Iris pigment epithelial cell (primary cell): ENCODE results near the gene MPZL1.
A peak's percentile ranks its signal among the peaks of the same experiment; 100 is the strongest.

ENCODE experiments used
- DNase-seq: peaks from one replicate; pipeline ENCODE4 v3.0.0-alpha.2; 2011; ENCODE audit warnings: low read depth

The MPZL1 gene

DNA sequence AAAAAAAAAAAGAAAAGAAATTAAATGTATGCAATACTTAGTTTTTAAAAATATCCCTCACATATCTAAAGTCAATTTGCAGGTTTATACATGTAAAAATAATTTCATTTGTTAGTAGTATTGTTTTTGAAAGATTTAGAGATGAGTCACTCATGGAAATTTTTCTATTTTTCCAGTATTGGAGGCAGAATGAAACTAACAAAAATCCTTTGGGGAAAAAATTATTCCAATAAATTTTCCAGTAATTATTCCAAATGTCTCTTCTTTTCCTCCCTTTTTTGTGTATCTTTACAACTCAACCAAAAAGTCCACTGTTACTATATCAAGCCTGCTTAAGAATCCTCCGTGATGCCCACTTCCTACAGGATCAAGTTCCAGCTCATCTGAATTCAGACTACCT is 29.9 kb downstream of the MPZL1 start:
- DNase-seq = no peak

DNA sequence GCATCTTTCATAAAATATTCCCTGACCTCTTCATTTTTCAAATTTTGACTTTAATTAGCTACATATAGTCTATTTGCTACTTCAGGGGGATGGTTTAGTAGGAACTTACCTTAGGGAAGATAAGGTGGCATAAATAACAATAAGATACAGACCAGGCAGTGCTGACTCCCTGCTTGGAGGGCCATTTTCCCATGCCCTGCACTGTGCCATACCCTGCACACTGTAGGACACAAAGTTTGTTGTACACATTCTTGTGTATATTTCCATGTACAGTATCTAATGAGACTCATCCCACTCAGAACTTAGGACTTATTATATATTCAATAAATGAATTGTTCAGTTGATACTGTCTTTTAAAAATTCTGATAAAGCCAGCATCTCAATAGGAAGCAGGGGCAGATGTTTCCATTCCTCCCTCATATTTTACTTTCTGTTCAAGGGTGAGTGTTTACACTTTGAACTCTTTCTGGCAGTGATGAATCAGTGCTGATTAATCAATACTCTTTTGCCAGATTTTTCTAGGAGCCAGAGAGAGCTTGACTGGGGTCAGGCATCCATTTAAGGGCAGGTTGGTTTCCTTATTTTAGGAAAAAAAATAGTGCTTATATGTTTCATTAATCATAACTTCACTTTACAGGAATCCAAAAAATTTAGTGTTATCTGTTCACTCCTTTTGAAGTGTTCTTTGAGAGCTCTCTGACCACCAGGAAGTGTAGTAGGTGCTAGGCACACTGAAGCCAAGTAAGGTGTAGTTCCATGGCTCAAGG is 30.6 kb downstream of the MPZL1 start:
- DNase-seq = peak; percentile 21

DNA sequence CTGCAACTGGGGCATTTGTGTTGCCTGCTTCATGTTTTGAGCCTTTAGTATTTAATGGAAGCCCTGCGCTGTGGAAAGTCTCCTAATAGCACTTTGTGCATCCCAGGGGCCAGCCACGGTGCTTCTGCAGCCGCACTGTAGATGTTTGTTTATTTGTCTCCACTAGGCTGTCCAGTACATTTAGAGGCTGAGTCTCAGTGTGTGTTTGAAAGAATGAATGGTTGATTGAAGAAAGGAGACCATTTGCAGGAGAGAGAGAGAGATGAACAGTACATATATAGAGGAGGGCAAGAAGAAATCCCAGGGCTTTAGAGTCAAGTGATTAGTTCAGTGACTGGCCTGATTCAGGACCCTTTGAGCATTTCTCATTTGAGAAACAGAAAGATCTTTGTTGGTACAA is 33.9 kb downstream of the MPZL1 start:
- DNase-seq = no peak

DNA sequence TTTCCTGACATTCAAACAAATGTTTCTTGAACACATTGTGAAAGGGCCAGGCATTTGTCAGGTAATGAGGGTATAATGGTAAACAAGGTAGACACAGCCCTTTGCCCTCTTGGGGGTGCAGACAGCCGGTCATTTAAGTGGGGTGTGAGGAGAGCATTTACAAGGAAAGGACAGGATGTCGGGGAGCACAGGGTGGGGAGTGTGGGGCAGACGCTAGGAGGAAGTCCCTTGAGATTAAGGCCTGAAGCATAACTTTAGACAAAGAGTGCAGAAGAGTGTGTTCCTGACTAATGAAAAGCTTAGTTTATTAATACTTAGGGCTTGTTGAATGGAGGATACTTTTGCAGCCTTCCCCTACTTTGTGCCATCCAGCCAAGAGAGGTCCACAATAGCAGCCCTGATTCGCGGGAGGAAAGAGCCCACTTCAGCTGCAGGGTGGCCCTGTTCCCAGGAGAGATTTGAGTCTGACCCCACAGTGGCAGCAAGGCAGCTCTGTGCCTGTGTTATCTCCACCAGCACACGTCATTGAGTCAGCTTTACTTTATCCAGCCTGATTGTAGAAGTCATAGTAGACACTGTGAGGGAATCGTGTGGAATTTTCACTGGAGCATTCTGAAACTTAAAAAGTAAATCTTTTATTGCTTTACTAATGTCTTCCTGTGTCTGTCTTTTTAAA is 35.1 kb downstream of the MPZL1 start:
- DNase-seq = peak; percentile 60

DNA sequence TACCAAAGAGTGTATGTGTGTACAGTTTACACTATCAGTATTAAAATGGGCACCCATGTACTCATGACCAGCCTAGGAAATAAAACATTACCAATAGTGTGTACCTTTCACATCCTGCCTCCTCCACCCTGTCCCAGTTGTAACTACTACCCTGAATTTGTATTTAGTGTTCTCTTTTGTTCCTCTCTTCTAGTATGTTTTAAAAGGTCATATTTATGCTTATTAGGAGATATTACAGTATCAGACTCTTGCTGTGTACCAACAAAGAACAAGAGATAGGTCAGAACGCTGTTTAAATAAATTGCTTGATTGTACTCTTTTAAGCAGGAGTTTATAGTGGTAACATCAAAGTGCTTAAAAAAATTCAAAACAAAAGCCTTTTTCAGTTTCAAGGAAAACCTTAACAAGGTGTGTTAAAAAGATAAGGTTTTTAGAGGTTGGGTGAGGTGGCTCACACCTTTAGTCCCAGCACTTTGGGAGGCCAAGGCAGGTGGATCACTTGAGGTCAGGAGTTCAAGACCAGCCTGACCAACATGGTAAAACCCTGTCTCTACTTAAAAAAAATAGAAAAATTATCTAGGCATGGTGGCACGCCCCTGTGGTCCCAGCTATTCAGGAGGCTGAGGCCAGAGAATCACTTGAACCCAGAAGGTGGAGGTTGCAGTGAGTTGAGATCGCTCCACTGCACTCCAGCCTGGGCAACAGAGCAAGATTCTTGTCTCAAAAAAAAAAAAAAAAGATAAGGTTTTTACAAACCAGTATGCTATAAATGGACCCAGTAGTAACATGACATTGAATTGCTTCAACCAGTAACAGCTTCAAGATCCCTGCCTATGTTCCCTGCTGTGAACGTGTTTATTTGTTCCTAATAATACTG is 35.9 kb downstream of the MPZL1 start:
- DNase-seq = no peak

DNA sequence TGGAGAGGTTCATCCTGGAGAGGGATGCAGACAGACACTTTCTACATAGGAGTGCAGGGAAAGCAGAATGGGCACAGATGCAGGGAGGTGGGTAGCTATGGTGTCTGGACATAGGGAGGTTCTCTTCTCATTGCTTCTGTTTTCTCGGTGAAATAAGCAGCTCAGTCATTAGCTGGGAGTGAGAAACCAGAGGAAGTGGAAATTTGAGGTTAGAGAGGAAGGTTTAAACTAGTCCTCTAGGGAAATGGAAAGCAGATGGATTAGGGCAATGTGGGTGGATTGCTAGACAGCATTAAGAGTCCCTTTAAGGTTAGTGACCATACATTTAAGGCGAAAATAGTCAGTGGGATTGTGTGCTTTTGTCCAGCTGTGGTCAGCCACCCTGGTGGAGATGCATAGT is 39.6 kb downstream of the MPZL1 start:
- no peak for DNase-seq

DNA sequence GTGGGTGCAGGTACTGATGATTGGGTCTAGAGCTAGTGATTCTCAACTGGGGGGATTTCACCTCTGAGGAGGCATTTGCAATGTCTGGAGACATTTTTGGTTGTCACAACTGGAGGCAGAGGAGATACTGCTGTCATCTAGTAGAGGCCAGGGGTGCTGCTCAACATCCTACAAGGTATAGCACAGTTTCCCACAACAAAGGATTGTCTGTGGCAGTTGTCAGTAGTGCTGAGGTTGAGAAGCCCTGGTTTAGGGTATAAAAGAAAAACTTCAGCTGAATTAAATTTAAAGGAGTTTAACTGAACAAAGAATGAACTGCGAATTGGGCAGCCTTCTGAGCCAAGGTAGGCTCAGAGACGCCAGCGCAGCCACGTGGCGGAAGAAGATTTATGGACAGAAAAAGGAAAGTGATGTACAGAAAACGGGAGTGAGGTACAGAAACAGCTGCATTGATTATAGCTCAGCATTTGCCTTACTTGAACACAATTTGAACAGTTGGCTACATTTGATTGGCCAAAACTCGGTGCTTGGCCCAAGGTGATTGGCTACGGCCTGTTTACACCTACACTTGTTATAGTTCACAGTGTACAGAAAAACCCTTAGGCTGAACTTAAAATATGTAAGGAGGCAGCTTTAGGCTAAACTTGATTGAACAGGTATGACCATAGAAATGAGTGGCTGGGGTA is 40.4 kb downstream of the MPZL1 start:
- DNase-seq = no peak

DNA sequence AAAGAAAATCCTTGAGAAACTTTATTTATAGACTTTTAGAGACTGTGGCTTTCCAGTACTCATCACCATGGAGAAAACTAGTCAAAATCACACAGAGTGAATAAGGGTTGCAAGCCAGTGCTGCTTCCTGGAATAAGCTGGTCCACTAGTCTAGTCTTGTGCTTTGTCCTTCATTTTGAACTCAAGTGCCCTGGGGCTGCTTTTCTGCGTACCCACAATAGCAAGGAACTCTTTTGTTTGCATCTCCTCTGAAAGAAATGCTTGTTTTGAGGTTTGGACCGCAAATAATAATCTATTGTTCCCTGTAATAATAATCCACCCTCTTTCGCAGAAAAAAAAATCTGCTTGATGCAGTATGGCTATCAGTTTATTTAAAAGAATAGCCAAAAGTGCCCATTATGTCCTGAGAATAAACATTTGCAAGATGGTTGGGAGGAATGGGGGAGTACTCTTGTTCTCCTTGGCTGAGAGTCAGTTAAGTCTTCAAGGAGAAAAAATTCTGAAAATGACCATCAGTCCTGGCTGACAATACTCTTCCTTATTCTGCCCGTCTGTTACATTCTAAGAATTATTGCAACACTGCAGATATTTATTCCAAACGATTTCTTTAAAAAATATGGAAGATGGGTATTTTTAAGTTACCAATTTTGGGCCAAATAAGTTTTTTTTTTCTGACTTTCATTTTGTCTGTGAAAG is 41.9 kb downstream of the MPZL1 start:
- DNase-seq = no peak

DNA sequence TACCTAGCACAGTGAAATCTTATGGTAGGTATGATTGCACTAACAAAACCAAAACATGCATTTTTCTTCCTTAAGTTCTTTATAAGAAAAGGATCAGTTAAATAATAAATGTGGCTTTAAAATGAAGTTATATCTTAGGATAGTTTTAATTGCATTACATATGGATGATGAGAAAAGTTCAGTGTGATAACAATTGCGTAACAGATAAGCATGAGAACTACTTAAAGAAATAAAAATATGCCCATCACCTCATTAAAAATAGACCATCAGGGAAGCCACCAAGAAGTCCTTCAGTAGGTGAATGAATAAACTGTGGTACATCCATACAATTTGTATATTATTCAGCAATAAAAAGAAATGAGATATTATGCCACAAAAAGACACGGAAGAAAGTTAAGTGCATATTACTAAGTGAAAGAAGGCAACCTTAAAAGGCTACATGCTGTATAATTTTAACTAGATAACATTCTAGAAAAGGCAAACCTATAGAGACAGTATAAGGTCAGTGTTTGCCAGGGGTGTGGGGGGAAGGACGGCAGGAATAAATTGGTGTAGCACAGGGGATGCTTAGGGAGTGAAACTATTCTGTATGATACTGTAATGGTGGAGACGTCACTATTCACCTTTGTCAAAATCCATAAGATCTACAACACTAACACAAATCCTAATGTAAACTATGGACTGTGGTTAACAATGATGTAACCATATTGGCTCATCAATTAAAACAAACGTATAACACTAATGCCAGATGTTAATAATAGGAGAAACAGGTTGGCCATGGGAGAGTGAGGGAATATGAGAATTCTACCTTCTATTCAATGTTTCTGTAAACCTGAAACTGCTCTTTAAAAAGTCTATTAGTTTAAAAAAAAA is 42.9 kb downstream of the MPZL1 start:
- DNase-seq = no peak

DNA sequence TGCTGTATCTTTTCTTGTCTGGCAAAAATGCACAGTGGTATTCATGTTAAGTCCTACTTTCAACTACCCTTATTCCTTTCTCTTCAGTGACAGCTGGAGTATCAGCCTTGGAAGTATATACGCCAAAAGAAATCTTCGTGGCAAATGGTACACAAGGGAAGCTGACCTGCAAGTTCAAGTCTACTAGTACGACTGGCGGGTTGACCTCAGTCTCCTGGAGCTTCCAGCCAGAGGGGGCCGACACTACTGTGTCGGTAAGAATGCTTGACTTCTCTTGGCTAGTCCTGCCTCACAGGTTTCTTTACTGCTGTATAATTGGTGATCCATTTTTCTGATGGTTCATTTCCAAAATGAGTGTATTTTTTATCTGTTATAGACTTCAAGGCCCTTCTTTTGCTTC is 43.7 kb downstream of the MPZL1 start:
- DNase-seq = no peak

DNA sequence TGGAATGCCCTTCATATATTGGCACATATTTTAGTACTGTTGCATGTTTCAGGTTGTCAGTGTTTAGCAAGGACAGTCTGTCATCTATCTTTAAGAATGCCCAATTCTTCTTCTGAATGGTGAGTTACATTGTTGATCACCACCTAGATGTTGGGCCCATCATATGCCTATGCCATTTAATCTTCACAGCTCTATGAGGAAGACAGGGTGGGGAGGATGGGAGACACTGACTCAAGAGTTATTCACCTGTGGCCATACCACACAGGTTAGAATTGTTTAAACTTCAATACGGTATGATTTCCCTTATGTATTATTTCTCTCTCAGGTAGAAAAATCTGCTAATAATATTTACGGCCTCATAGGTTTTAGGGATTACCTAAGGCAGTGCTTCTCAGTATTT is 44.8 kb downstream of the MPZL1 start:
- no peak for DNase-seq

DNA sequence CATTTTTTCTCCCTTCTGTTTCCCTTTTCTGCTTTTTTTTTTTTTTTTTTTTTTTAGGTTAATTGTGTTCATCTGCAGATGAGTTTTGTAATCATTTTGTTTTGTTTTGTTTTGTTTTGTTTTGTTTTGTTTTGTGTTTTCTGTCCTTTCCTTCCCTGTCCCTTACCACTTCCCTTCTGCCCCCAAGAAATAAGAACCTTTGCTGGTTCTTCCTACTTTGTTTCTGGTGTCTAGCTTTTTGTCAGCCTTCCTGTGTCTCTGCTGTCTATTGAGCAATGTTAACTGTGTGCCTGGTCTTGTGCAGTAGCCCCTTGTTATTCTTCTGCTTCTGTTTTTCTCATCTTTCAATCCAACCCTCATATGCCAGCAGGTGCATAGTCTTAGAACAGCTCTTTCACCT is 46.0 kb downstream of the MPZL1 start:
- no peak for DNase-seq

DNA sequence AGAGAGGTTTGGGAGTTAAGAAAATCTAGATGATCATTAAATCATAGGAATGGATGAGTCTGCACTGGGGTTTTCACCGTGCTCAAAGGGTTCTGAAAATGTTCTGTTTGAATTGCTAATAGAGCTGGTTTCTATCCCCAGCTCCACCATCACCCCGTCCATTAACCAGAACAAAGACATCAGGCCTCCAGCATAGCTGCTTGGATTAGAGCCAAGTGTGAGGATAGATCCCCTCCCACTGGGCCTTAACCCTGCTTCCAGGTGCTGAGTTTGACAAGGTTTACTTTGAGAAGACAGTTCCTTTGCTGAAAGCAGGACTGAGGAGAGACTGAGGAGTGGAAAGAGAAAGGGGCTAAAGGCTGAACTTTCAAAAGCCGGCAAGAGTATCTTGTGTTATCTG is 48.3 kb downstream of the MPZL1 start:
- DNase-seq = no peak

DNA sequence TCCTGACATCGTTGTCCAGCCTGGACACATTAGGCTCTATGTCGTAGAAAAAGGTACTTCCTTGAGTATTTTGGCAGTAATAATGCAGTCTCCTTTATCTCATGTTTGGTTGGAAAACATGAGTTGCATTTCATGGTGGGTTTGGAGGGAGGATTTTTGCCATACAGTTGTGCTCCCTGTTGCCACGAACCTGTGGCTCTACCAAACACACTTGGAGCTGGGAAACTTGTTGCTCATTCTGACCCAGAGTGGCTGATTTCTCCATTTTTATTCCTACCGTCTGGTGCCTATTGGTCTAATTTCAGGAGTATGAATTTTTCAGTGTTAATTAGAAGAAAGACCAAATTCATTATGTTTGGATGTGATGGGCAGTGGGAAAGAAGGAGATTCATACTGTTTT is 50.7 kb downstream of the MPZL1 start:
- DNase-seq = no peak

DNA sequence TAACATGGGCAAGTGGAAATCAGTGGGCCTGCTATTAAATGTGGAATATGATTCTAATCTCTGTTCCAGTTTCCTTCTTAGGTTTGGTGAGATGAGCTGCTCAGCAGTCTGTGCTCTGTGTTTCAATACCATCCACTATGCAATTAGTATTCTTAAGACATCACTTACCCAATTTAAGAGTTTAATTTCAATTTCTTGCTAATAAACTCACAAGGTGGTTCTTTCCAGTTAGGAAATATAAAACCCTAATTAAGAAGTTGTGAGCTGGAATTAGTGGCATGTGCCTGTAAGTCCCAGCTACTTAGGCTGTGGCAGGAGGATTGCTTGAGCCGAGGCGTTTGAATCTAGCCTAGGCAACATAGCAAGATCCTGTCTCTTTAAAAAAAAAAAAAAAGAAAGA is 51.7 kb downstream of the MPZL1 start:
- DNase-seq = no peak

DNA sequence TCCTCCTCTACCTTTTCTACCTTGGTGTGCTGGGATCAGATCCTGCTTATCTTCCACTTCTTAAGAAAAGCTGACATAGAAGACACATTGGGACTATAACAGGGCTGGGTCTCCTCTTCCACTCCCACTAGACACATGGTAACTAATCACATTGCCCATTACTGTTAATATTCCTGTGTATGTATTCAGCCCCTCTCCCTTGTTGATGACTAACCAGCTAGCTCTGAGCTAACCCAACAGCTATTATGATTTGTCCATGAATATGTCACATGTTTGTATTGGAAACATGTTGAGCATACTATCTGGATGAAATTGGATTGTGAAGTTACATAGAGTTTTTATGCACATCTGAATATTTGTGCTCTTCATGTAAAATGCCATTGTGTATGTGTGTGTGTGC is 52.9 kb downstream of the MPZL1 start:
- DNase-seq = peak; percentile 73

DNA sequence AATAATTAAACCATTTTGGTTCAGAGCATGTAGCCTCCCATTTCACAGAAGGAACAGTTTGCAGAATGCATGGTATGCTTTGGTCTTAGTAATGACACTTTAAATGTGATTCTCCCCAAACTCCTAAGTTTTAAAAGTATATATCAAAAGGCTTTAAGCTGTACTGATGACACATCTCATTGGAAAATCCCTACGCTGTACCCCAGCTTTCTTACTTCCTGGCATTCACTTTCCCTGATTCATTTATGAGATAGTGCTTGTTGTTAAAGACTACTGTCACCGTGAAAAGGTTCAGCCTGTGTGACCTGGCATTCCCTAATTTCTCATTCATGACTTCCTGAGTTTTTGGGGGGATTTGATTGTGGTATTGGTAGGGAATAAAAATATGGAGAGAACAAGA is 53.4 kb downstream of the MPZL1 start:
- peak; percentile 87 for DNase-seq

DNA sequence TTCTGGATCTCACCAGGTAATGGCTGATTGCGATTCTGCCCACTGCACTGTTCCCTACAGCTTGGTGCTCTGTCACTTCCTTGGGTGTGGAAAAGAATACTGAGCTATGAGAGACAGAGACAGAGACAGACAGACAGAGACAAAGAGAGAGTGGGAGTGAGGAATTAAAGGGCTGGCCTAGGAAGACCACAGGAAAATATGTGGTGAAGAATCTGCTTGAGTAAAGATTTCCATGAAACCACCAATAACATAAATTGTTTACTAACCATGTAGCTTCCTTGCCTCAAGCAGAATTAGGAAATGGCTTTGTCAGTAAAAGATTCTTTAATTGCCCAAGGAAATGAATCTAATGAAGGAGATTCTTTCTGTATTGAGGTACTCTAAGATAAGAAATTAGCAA is 54.4 kb downstream of the MPZL1 start:
- peak; percentile 78 for DNase-seq

DNA sequence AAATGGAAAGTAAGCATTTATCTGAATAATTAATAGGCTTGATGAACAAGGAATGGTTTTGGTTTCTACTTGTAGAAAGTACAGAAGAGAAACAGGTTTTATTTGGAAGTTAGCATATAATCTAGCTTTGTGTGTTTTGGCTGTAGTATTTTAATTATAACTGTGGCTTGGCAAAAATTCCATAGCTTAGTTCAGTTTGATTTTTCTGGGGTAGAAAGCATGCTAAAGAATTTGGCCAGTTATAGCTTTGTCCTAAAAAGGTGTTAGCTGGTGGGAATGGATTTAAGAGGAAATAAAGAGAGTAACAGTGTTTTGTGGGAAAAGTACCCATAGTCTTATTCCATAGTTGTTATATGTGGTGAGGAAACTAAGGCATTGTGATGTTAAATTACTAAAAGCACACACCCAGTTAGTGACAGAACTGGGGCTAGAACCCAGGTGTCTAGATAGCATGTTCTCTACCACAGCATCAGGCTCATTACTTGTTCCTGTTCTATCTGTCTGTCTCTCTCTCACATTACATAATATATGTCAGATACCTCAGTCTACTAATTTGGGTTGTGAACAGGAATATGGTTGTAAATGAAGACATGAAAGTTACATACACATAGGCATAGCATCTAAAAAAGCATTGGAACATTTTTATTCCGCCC is 55.0 kb downstream of the MPZL1 start:
- DNase-seq = no peak

DNA sequence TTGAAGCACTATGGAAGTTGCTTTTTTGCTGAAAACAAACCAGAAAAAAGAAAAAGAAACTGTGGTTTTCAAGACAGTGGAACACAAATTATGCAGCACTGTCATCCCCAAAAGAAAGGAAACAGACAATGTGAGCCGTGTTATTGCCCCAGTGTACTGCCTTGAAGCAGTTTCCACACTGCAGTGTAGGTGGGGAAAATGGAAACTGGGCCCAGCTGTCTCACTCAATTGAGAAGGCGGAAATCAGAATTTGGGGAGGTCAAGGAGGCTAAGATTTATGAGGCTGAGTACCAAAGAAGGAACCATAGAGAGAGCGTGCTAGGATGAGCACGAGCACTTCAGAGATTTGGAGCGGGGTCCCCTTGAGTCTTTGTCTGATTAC is 55.5 kb downstream of the MPZL1 start:
- no peak for DNase-seq
